ENCODE results near the gene CCDC136. TPM values are rescaled to one million over a fixed set of nuclear protein-coding genes. Genes with fewer than 3 reads are reported as not detected.

The CCDC136 gene
- polyA plus RNA-seq, 1 of the 3 experiments (the other 2 are of a cell fraction), result 48.4 TPM

GRCh38 chr7:128815289-128815942 is 23.6 kb downstream of the CCDC136 start:
- peaks cover 5 to 19% of the 10 kb centered on the region in 2 experiments; a peak in 2 of 4 replicates for H3K4me1 ChIP-seq (ENCODE audit: control insufficient read depth in 1 of 2, insufficient read depth in 2 of 2, low read depth in 1 of 2, low read length in 1 of 2)
- 92% methylated on average over 7 of the region's 7 CpGs for WGBS (ENCODE audit: low lambda C conversion rate)
- H2AFZ ChIP-seq (ENCODE audit: low read depth), result no peak overlapping the region
- no peaks in the 10 kb centered on the region for H3K79me2 ChIP-seq (ENCODE audit: insufficient read depth)
- H3K27me3 ChIP-seq (ENCODE audit: insufficient read depth), result no peaks in the 10 kb centered on the region
- no peaks in the 10 kb centered on the region for H3K9me2 ChIP-seq
- no peak overlapping the region for H3K4me3 ChIP-seq (ENCODE audit: low read depth in 2 of 2, low read length in 1 of 2)
- H4K20me1 ChIP-seq (ENCODE audit: insufficient read depth), result no peaks in the 10 kb centered on the region
- ChIA-PET CTCF (interaction anchor here (1.0 to 1.4 kb wide), 2 partner anchors 12 to 68 kb away, joined by 3 to 5 read pairs; no protein-coding TSS in a partner anchor), POLR2A (interaction anchor here (0.6 to 2.0 kb wide), 3 partner anchors 10 to 16 kb away, joined by 3 to 4 read pairs (median 4); no protein-coding TSS in a partner anchor)
- no peaks in the 10 kb centered on the region for H3F3A ChIP-seq (replicated peaks; ENCODE audit: insufficient read depth)
- H3K9me3 ChIP-seq, result no peaks in the 10 kb centered on the region
- H3K4me2 ChIP-seq, result no peak overlapping the region
- no peak overlapping the region for H3K27ac ChIP-seq (ENCODE audit: low read depth in 2 of 2, low read length in 1 of 2)
- peak; percentile 20; the same call in 1 of the 2 replicates for TF ChIP-seq POLR2AphosphoS5 (IDR thresholded peaks at IDR 0.05; ENCODE audit: low read depth, low read length)
- TF ChIP-seq MEF2A (IDR thresholded peaks at IDR 0.05; ENCODE audit: borderline replicate concordance, low read depth), result no peak
- peaks cover 2 to 4% of the 10 kb centered on the region in 2 experiments for H3K36me3 ChIP-seq (replicated peaks in 1 of 2; ENCODE audit: control insufficient read depth in 1 of 2, insufficient read depth in 2 of 2, low read length in 1 of 2)
- H3K9ac ChIP-seq, result no peak overlapping the region
- DNase-seq, result no peak

- no peak overlapping the region for H3K4me3 ChIP-seq (ENCODE audit: low read depth in 2 of 2, low read length in 1 of 2)
Measured at GRCh38 chr7:128818694-128819093, 26.9 kb downstream of the CCDC136 start.

GRCh38 chr7:128821724-128822123 is 30.0 kb downstream of the CCDC136 start:
- peaks cover 4% of the 10 kb centered on the region for H3F3A ChIP-seq (replicated peaks; ENCODE audit: insufficient read depth)
- DNase-seq, result no peak
- no peak overlapping the region for H3K4me2 ChIP-seq
- POLR2A ChIA-PET, result no interaction called here
- H3K9me2 ChIP-seq, result no peaks in the 10 kb centered on the region
- no peaks in the 10 kb centered on the region for H4K20me1 ChIP-seq (ENCODE audit: insufficient read depth)
- H3K79me2 ChIP-seq (ENCODE audit: insufficient read depth), result no peaks in the 10 kb centered on the region
- H3K4me3 ChIP-seq (ENCODE audit: low read depth in 2 of 2, low read length in 1 of 2), result no peak overlapping the region
- no peak overlapping the region for H3K9ac ChIP-seq
- no peak overlapping the region for H3K27ac ChIP-seq (ENCODE audit: low read depth in 2 of 2, low read length in 1 of 2)
- CTCF ChIA-PET, result no interaction called here
- no peaks in the 10 kb centered on the region for H3K36me3 ChIP-seq (replicated peaks in 1 of 2; ENCODE audit: control insufficient read depth in 1 of 2, insufficient read depth in 2 of 2, low read length in 1 of 2)
- WGBS (ENCODE audit: low lambda C conversion rate), result 93% methylated on average over 4 of the region's 4 CpGs
- H2AFZ ChIP-seq (ENCODE audit: low read depth), result no peak overlapping the region
- H3K9me3 ChIP-seq, result no peaks in the 10 kb centered on the region
- H3K4me1 ChIP-seq (ENCODE audit: control insufficient read depth in 1 of 2, insufficient read depth in 2 of 2, low read depth in 1 of 2, low read length in 1 of 2), result peaks cover 1 to 12% of the 10 kb centered on the region in 2 experiments; a peak in 2 of 4 replicates
- TF ChIP-seq RFX5 (IDR thresholded peaks at IDR 0.05; ENCODE audit: low read length) (no peak), EZH2phosphoT487 (IDR thresholded peaks at IDR 0.05; ENCODE audit: borderline replicate concordance, low read depth) (no peak), POLR2AphosphoS5 (IDR thresholded peaks at IDR 0.05; ENCODE audit: low read depth, low read length) (peak; percentile 14; the same call in 1 of the 2 replicates)
- no peaks in the 10 kb centered on the region for H3K27me3 ChIP-seq (ENCODE audit: insufficient read depth)

More at GRCh38 chr7:128818694-128819093, 26.9 kb downstream of the CCDC136 start:
- POLR2A ChIA-PET, result interaction anchor here (0.9 to 3.5 kb wide), 4 partner anchors 9 to 27 kb away, joined by 3 to 15 read pairs (median 4); partner anchors contain the start of gene CCDC136
- no peaks in the 10 kb centered on the region for H3F3A ChIP-seq (replicated peaks; ENCODE audit: insufficient read depth)
- H3K79me2 ChIP-seq (ENCODE audit: insufficient read depth), result no peaks in the 10 kb centered on the region
- CTCF ChIA-PET, result interaction anchor here (1.0 to 2.7 kb wide), 2 partner anchors 13 to 65 kb away, joined by 3 to 10 read pairs; no protein-coding TSS in a partner anchor
- H3K9me2 ChIP-seq, result no peaks in the 10 kb centered on the region
- H3K4me2 ChIP-seq, result no peak overlapping the region
- WGBS (ENCODE audit: low lambda C conversion rate), result 83% methylated on average over 3 of the region's 3 CpGs
- peaks cover 0 to 12% of the 10 kb centered on the region in 2 experiments; a peak in 1 of 4 replicates for H3K4me1 ChIP-seq (ENCODE audit: control insufficient read depth in 1 of 2, insufficient read depth in 2 of 2, low read depth in 1 of 2, low read length in 1 of 2)
- no peak overlapping the region for H3K9ac ChIP-seq
- H4K20me1 ChIP-seq (ENCODE audit: insufficient read depth), result no peaks in the 10 kb centered on the region
- no peak for DNase-seq
- H3K27me3 ChIP-seq (ENCODE audit: insufficient read depth), result no peaks in the 10 kb centered on the region
- no peak overlapping the region for H2AFZ ChIP-seq (ENCODE audit: low read depth)
- H3K9me3 ChIP-seq, result no peaks in the 10 kb centered on the region
- TF ChIP-seq JUND (IDR thresholded peaks at IDR 0.05) (no peak), SIN3A (IDR thresholded peaks at IDR 0.05; ENCODE audit: borderline replicate concordance, low read depth, low read length) (no peak)
- no peak overlapping the region for H3K27ac ChIP-seq (ENCODE audit: low read depth in 2 of 2, low read length in 1 of 2)
- no peaks in the 10 kb centered on the region for H3K36me3 ChIP-seq (replicated peaks in 1 of 2; ENCODE audit: control insufficient read depth in 1 of 2, insufficient read depth in 2 of 2, low read length in 1 of 2)
